22Rv1 (cell line): ENCODE data around the gene AMT.

Experiments
- CTCF ChIP-seq: fragments of 450-650 bp; IDR thresholded peaks from 2 replicates; pipeline ENCODE4 v1.5.1; 2017; ENCODE audit warnings: mild to moderate bottlenecking
- ZFX ChIP-seq: fragments of 450-650 bp; IDR thresholded peaks from 2 replicates; pipeline ENCODE4 v1.6.1; 2017; ENCODE audit warnings: antibody characterized with exemption, borderline replicate concordance

GRCh38 chr3:49370585-49371290, 51.5 kb downstream of the AMT start:
- TF ChIP-seq CTCF (no peak), ZFX (no peak)
